ENCODE measurements around the gene NMNAT3. TPM values are rescaled to one million over a fixed set of nuclear protein-coding genes. Genes with fewer than 3 reads are reported as not detected.
A peak's percentile ranks its signal among the peaks of the same experiment; 100 is the strongest.

Gene NMNAT3
- total RNA-seq, 2 experiments from 2014 or later: 3.6 to 5.5 TPM

- no peaks in the 10 kb centered on the region for H3K36me3 Mint-ChIP-seq
- H3K4me1 Mint-ChIP-seq: no peaks in the 10 kb centered on the region
- H3K9me3 Mint-ChIP-seq: no peaks in the 10 kb centered on the region
- H3K27me3 Mint-ChIP-seq: peaks cover 7% of the 10 kb centered on the region
- H3K4me3 Mint-ChIP-seq: no peak overlapping the region
- DNase-seq: no peak
- no peak overlapping the region for H3K27ac Mint-ChIP-seq
Observed at GRCh38 chr3:139687431-139687830, 9.7 kb upstream of the NMNAT3 start.

- Mint-ChIP-seq H3K9me3 (no peaks in the 10 kb centered on the region), H3K36me3 (no peaks in the 10 kb centered on the region), H3K27me3 (peaks cover 7% of the 10 kb centered on the region), H3K4me3 (no peak overlapping the region), H3K27ac (no peak overlapping the region), H3K4me1 (no peaks in the 10 kb centered on the region)
- DNase-seq: no peak
Observed at GRCh38 chr3:139686624-139687023, 8.9 kb upstream of the NMNAT3 start.

GRCh38 chr3:139686206-139686605 lies 8.4 kb upstream of the NMNAT3 start:
- no peaks in the 10 kb centered on the region for H3K4me1 Mint-ChIP-seq
- peaks cover 11% of the 10 kb centered on the region for H3K27me3 Mint-ChIP-seq
- H3K4me3 Mint-ChIP-seq: no peak overlapping the region
- no peak overlapping the region for H3K27ac Mint-ChIP-seq
- DNase-seq: no peak
- no peaks in the 10 kb centered on the region for H3K36me3 Mint-ChIP-seq
- no peaks in the 10 kb centered on the region for H3K9me3 Mint-ChIP-seq

GRCh38 chr3:139679220-139679775 lies 1.5 kb upstream of the NMNAT3 start:
- H3K9me3 Mint-ChIP-seq: no peaks in the 10 kb centered on the region
- peaks cover 4% of the 10 kb centered on the region for H3K27me3 Mint-ChIP-seq
- DNase-seq: no peak
- H3K36me3 Mint-ChIP-seq: peaks cover 2% of the 10 kb centered on the region
- H3K27ac Mint-ChIP-seq: no peak overlapping the region
- H3K4me3 Mint-ChIP-seq: no peak overlapping the region
- peaks cover 11% of the 10 kb centered on the region for H3K4me1 Mint-ChIP-seq

- DNase-seq: no peak
- no peaks in the 10 kb centered on the region for H3K9me3 Mint-ChIP-seq
- peaks cover 11% of the 10 kb centered on the region for H3K4me1 Mint-ChIP-seq
- H3K36me3 Mint-ChIP-seq: peaks cover 2% of the 10 kb centered on the region
- H3K4me3 Mint-ChIP-seq: peak overlapping the region; percentile 79
- H3K27me3 Mint-ChIP-seq: peaks cover 4% of the 10 kb centered on the region
- H3K27ac Mint-ChIP-seq: no peak overlapping the region
Observed at GRCh38 chr3:139676632-139677387, 962 bp downstream of the NMNAT3 start.

- Mint-ChIP-seq H3K27me3 (no peaks in the 10 kb centered on the region), H3K36me3 (peaks cover 2% of the 10 kb centered on the region), H3K27ac (no peak overlapping the region), H3K9me3 (no peaks in the 10 kb centered on the region), H3K4me1 (peaks cover 11% of the 10 kb centered on the region), H3K4me3 (no peak overlapping the region)
- DNase-seq: no peak
Observed at GRCh38 chr3:139676108-139676507, 1.7 kb downstream of the NMNAT3 start.

GRCh38 chr3:139675327-139675726 lies 2.4 kb downstream of the NMNAT3 start:
- Mint-ChIP-seq H3K4me1 (peaks cover 11% of the 10 kb centered on the region), H3K4me3 (no peak overlapping the region), H3K9me3 (no peaks in the 10 kb centered on the region), H3K27me3 (no peaks in the 10 kb centered on the region), H3K36me3 (peaks cover 2% of the 10 kb centered on the region), H3K27ac (no peak overlapping the region)
- no peak for DNase-seq

GRCh38 chr3:139674571-139675260 lies 3.1 kb downstream of the NMNAT3 start:
- H3K4me1 Mint-ChIP-seq: peaks cover 11% of the 10 kb centered on the region
- H3K27me3 Mint-ChIP-seq: no peaks in the 10 kb centered on the region
- H3K27ac Mint-ChIP-seq: no peak overlapping the region
- H3K4me3 Mint-ChIP-seq: no peak overlapping the region
- no peaks in the 10 kb centered on the region for H3K9me3 Mint-ChIP-seq
- DNase-seq: no peak
- peaks cover 2% of the 10 kb centered on the region for H3K36me3 Mint-ChIP-seq

GRCh38 chr3:139672884-139673283 lies 4.9 kb downstream of the NMNAT3 start:
- no peaks in the 10 kb centered on the region for H3K9me3 Mint-ChIP-seq
- no peak for DNase-seq
- H3K27ac Mint-ChIP-seq: no peak overlapping the region
- peaks cover 3% of the 10 kb centered on the region for H3K36me3 Mint-ChIP-seq
- no peak overlapping the region for H3K4me3 Mint-ChIP-seq
- H3K4me1 Mint-ChIP-seq: peaks cover 9% of the 10 kb centered on the region
- no peaks in the 10 kb centered on the region for H3K27me3 Mint-ChIP-seq

- Mint-ChIP-seq H3K27ac (no peak overlapping the region), H3K36me3 (peaks cover 3% of the 10 kb centered on the region), H3K4me1 (peaks cover 7% of the 10 kb centered on the region), H3K9me3 (no peaks in the 10 kb centered on the region), H3K4me3 (no peak overlapping the region), H3K27me3 (no peaks in the 10 kb centered on the region)
- DNase-seq: no peak
Observed at GRCh38 chr3:139671863-139672646, 5.7 kb downstream of the NMNAT3 start.

GRCh38 chr3:139671107-139671506 lies 6.7 kb downstream of the NMNAT3 start:
- no peaks in the 10 kb centered on the region for H3K27me3 Mint-ChIP-seq
- no peaks in the 10 kb centered on the region for H3K4me1 Mint-ChIP-seq
- peaks cover 3% of the 10 kb centered on the region for H3K36me3 Mint-ChIP-seq
- H3K4me3 Mint-ChIP-seq: no peak overlapping the region
- H3K27ac Mint-ChIP-seq: no peak overlapping the region
- DNase-seq: no peak
- no peaks in the 10 kb centered on the region for H3K9me3 Mint-ChIP-seq

- no peak overlapping the region for H3K4me3 Mint-ChIP-seq
- H3K36me3 Mint-ChIP-seq: peaks cover 6% of the 10 kb centered on the region
- no peaks in the 10 kb centered on the region for H3K9me3 Mint-ChIP-seq
- DNase-seq: no peak
- no peaks in the 10 kb centered on the region for H3K4me1 Mint-ChIP-seq
- no peak overlapping the region for H3K27ac Mint-ChIP-seq
- H3K27me3 Mint-ChIP-seq: no peaks in the 10 kb centered on the region
Observed at GRCh38 chr3:139670196-139670595, 7.6 kb downstream of the NMNAT3 start.

GRCh38 chr3:139668332-139668731 lies 9.4 kb downstream of the NMNAT3 start:
- Mint-ChIP-seq H3K9me3 (no peaks in the 10 kb centered on the region), H3K4me1 (no peaks in the 10 kb centered on the region), H3K27ac (no peak overlapping the region), H3K27me3 (no peaks in the 10 kb centered on the region), H3K36me3 (peaks cover 6% of the 10 kb centered on the region), H3K4me3 (no peak overlapping the region)
- DNase-seq: no peak

GRCh38 chr3:139664958-139665357 lies 12.8 kb downstream of the NMNAT3 start:
- H3K4me3 Mint-ChIP-seq: no peak overlapping the region
- no peaks in the 10 kb centered on the region for H3K27me3 Mint-ChIP-seq
- no peaks in the 10 kb centered on the region for H3K4me1 Mint-ChIP-seq
- no peak for DNase-seq
- no peaks in the 10 kb centered on the region for H3K9me3 Mint-ChIP-seq
- H3K27ac Mint-ChIP-seq: no peak overlapping the region
- H3K36me3 Mint-ChIP-seq: peaks cover 6% of the 10 kb centered on the region

- DNase-seq: no peak
- Mint-ChIP-seq H3K9me3 (no peaks in the 10 kb centered on the region), H3K27me3 (no peaks in the 10 kb centered on the region), H3K4me3 (no peak overlapping the region), H3K4me1 (no peaks in the 10 kb centered on the region), H3K27ac (no peak overlapping the region), H3K36me3 (peaks cover 3% of the 10 kb centered on the region)
Observed at GRCh38 chr3:139660269-139660668, 17.5 kb downstream of the NMNAT3 start.
